HG03060 (cell line): ENCODE data around the gene GABBR1.
"Not testable (repeated sequence)": the region's sequence is repeated elsewhere in the genome, so short reads cannot be mapped to it uniquely, and the experiment has no call there.

Source experiments
- ATAC-seq: cut with Tn5 transposase; IDR thresholded peaks from one replicate; pipeline ENCODE4 v1.9.1; 2021; ENCODE audit warnings: low read depth, moderate number of reproducible peaks; ENCODE audit not compliant: unreplicated experiment

Gene GABBR1

DNA sequence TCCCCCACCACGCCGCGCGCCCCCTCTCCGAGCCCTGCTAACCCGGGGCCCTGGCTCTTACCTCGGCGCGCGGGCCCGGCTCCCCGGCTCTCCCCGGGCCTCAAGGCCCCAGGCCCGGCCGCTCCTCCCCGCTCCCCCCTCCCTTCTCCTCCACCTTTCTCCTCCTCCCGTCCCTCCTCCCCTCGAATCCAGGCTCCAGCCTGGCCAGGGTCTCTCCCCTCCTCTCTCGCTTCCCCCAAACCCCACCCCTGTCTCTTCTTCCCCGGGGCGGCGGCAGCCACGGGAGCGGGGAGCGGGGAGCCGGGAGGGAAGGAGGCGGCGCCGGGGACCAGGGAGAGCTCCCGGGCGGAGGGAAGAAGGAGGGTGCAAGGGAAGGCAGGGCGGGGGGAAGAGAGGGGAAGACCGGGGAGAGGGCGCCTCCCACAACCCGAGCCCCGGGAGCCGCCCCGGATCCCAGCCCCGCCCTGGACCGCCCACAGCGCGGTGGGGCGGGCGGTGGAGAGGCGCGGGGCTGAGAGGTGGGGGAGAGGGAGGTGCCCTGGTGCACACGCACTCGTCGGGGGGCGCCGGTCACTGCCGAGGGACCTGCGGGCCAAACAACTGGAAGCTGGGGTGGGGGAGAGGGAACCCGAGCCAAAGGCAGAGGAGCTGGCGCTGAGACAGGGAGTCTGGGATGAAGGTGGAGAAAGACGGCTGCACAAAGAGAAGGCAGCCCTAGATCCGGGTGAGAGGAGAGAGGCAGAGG lies at the start of gene GABBR1:
TSS of gene GABBR1 (minus strand) at position 395 of the 745 bp plus-strand sequence. CDS start 798 bp downstream, outside the sequence.
- ATAC-seq = no peak

GRCh38 chr6:29681811-29682210 lies 48.8 kb upstream of the GABBR1 start:
- ATAC-seq = no peak

DNA sequence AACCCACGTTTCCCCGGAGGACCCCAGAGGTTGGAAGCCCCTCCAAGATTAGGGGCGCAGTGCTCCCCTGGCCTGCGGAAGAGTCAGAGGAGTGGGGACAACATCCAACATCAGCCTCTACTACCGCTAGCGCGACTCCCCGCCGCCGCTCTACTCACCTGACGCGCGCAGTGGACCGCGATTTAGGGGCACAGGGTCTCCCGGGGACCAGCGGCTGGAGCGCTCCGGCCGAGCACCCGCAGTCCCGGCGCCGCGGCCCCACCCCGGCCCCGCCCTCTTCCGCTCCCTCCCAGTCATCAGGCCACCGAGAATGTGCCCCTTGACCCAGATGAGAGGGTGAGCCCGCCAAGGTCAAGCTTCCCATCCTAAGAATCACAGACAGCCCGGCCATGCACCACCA lies 47.9 kb upstream of the GABBR1 start, which contains the start of gene ZFP57:
TSS of gene ZFP57 (minus strand) at position 249 of the 400 bp plus-strand sequence. CDS start 4,149 bp downstream, outside the sequence.
- no peak for ATAC-seq

- no peak for ATAC-seq
Measured at GRCh38 chr6:29680416-29680815, 47.4 kb upstream of the GABBR1 start.

GRCh38 chr6:29679962-29680361 lies 47.0 kb upstream of the GABBR1 start:
- no peak for ATAC-seq

- ATAC-seq = no peak
Measured at GRCh38 chr6:29678114-29678513, 45.1 kb upstream of the GABBR1 start.

DNA sequence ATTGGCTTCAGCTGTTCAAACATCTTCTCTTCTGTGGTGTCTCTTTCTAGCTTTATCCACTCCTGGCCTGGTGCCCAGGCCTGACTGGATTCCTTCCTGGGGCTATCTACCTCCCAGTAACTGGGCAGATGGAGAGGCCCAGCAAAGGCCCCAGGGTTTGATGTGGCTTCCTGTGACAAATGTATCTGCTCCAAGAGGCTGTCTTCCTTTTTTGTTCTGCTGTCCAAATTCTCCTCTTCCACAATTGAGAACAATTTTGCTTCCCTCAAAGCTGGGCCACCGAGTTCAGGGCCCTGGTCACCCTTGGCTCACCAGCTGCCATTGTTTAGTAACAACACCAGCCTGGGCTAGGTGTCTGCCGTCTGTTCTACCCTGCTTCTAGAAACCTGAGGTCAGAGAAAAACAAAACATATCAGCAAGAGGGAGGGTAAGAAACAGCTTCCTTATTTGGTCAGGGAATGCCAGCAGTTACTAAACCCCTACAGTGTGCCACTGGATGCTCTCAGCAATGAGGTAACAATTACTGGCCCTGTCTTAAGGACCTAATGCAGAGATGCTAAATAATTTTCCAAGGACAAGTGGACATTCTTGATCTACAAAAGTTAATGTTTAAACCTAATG lies 44.1 kb upstream of the GABBR1 start:
- no peak for ATAC-seq

- ATAC-seq = no peak
Measured at GRCh38 chr6:29675561-29675960, 42.6 kb upstream of the GABBR1 start.

DNA sequence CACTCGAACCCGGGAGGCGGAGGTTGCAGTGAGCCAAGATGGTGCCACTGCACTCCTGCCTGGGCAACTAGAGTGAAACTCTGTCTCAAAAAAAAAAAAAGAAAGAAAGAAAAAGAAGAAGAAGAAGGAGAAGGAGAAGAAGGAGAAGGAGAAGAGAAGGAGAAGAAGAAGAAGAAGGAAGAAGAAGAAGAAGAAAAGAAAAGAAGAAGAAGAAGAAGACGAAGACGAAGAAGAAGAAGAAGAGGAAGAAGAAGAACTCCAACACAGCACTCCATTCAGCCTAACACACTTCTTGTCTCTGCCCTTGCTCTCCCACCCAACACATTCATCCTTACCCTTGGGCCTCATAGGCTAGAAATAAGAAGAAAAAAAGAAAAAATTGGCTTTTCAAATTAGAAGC lies 41.0 kb upstream of the GABBR1 start:
- ATAC-seq = no peak

- ATAC-seq = no peak
Measured at GRCh38 chr6:29673161-29673560, 40.2 kb upstream of the GABBR1 start.

DNA sequence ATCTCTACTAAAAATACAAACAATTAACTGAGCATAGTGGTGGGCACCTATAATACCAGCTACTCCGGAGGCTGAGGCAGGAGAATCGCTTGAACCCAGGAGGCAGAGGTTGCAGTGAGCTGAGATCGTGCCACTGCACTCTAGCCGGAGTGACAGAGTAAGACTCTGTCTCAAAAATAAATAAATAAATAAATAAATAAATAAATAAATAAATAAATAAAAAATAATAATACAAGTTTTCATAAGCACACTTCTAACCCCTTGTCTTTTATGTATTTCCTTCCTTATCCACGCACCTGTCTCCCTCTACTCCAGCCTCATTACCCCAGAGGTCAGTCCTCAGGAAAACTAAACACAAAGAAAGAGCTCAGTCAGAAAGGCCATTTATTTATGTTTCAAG lies 39.1 kb upstream of the GABBR1 start:
- not testable (repeated sequence) for ATAC-seq

- ATAC-seq = no peak
Measured at GRCh38 chr6:29671026-29671425, 38.0 kb upstream of the GABBR1 start.

DNA sequence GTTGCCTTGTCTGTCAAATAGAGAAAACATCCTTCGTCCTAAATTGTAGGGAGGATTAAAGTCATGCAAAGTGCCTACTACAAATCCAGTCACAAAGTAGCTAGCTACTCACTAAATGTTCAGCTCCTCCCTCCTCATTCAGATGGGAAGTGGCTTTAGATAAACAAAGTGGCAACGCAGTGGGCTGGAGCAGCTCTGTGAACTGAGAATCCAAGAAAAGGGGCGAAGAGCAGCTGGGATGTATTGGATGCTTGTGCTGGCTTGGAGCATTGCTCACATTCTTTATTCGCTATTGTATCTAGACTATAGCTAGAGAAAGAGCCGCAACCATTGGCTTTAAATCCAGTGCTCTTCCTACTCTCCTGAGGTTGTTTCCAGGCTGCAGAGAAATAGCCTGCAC lies 34.2 kb upstream of the GABBR1 start:
- no peak for ATAC-seq

DNA sequence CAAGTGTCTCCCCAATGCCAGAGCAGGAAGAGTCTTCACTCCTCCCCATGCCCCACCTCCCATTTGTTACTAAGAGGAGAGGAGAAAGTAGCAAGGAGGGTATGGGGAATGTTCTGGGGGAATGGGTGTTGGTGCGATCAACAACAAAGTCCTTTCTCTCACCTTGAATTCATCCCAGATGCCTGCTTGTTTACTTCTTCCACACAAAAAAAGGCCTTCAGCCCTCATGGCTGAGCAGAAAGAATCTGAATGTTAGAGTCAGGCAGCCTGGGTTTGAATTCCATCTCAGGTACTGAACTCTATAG lies 33.8 kb upstream of the GABBR1 start:
- no peak for ATAC-seq

DNA sequence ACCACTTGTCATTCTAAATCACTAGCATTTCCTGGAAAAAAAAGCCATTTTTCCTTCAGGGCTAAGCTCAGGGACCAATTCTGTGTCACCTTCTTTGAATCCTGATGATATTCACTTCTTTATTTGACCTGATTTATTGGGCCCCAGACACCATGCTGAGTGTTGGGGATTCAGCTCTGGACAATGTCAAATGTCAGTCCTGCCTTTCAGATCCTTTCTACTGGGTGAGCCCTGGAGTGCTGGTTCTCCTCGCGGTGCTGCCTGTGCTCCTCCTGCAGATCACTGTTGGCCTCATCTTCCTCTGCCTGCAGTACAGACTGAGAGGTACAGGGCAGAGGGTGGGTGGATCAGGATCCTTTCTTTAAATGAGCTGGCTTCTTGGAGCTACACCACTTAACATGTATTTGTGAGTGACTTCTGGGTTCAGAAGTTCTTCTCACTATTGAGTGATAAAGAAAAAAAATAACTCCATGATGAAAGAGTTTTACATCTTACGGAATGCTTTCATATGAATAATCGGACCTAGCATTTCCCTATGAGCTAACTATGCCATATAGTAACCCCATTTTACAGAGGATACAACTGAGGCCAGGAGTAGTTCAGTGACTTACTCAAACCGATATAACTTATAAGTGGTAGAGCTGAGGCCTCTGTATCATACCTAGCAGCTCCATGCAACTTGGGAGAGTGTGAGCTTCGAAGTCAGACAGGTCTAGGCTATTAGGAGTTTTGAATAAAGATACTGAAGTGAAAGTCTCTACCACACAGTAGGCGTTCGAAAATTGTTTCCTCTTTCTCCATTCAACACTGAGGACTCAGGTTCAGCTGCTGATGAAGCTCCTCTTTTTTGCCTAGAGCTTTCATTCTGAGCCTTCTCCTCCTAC lies 33.2 kb upstream of the GABBR1 start:
- no peak for ATAC-seq

DNA sequence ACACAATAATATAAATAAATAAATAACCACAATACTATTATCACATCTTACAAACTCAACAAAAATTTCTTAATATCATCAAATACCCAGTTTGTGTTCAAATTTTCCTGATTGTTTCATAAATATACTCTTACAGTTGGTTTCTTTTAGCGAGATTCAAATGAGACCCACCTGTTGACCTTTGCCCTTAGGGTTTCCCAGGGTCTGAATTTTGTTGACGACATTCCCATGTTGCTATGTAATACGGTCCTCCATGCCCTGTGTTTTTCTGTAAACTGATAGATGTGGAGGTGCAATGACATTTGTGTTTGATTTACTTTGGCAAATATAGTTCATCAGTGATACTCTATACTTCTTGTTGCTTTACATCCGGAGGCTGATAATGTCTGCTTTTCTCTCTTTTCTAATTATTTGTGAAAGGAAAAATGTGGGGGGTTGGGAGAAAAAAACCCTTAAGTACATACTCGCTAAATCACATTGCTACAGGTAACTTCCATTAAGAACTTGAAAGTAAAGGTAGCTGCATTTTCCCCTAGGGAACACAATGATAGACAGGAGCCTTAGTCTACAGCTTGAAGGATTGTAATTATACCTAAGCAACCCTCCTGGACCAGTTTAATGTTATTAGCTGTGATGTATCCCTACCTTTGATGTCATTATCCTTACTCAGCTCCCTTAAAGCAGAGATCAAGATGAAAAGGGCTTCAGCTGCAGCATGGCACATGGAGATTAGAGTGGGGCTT lies 30.5 kb upstream of the GABBR1 start:
- ATAC-seq = no peak

DNA sequence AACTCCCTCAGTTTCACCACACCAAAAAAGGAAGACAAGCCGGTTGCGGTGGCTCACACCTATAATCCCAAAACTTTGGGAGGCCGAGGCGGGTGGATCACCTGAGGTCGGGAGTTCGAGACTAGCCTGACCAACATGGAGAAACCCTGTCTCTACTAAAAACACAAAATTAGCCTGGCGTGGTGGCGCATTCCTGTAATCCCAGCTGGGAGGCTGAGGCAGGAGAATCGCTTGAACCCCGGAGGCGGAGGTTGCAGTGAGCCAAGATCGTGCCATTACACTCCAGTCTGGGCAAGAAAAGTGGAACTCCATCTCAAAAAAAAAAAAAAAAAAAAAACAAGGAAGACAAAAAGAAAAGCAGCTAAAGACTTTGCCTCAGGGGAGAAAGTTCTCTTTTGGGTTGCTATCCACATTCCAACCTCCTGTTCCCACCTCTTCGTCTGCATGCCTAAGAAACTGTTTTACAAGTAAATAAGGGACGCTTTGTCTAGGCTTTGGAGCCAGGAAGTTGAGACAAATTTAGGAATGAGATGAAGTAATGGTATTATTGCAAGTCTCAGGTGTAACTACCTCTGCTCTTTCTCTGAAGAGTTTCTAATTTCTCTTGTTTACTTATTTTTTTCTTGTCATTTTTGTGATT lies 28.6 kb upstream of the GABBR1 start:
- not testable (repeated sequence) for ATAC-seq

DNA sequence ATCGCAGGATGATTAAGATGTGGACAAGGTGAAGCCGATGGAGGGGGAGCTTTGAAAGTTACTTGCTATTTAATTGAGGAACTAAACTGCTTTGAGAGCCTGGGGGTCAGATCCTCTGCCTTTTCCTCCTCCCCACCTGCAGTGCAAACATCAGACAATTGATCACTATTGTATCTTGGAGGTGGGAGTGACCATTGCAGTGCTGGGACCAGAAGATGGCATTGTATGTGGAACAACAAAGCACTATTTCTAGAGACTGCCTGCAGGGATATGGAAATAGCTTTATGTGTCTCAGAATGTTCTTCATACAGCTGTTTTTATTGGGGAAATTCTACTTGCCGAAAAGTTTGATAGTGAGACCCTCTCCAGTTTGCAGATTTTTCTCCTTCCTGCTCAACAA lies 28.1 kb upstream of the GABBR1 start:
- no peak for ATAC-seq

- ATAC-seq = no peak
Measured at GRCh38 chr6:29656798-29657197, 23.8 kb upstream of the GABBR1 start, which contains the start of gene MOG. TSS of gene MOG (plus strand) at chr6:29657092. CDS start at chr6:29657210, 118 bp downstream.

- no peak for ATAC-seq
Measured at GRCh38 chr6:29656157-29656556, 23.2 kb upstream of the GABBR1 start.
